WTC11 (cell line): ENCODE measurements around the gene OXER1. TPM values are rescaled to one million over a fixed set of nuclear protein-coding genes. Genes with fewer than 3 reads are reported as not detected.

Experiments used
- ATAC-seq: fragments of 200-7000 bp; cut with Tn5 transposase; 2 replicates; pipeline ENCODE4 v1.10.0; 2021; ENCODE audit warnings: mild to moderate bottlenecking, moderate library complexity
- CTCF ChIA-PET: fragments of 300-600 bp; sonication (Branson Sonifier 250); formaldehyde crosslinking; loops from one replicate; lab custom pipeline; 2021; ENCODE audit warnings: antibody characterized with exemption; lab: Charles Lee
- POLR2A ChIA-PET: fragments of 350-600 bp; sonication (Branson Sonifier 250); formaldehyde crosslinking; loops from one replicate; lab custom pipeline; 2021; ENCODE audit warnings: antibody characterized with exemption; lab: Charles Lee
- DNase-seq: peaks from one replicate; pipeline ENCODE4 v3.0.0; 2021; ENCODE audit warnings: low spot score
- H3K27ac Mint-ChIP-seq: 2 replicates; pipeline ENCODE4 v1.8.0; 2021; ENCODE audit warnings: mixed read lengths
- H3K27me3 Mint-ChIP-seq: 2 replicates; pipeline ENCODE4 v1.8.0; 2021; ENCODE audit warnings: low read depth, mild to moderate bottlenecking, moderate library complexity, mixed read lengths
- H3K36me3 Mint-ChIP-seq: 2 replicates; pipeline ENCODE4 v1.8.0; 2021; ENCODE audit warnings: mixed read lengths
- H3K4me1 Mint-ChIP-seq: 2 replicates; pipeline ENCODE4 v1.8.0; 2022; ENCODE audit warnings: mixed read lengths
- H3K4me3 Mint-ChIP-seq: 2 replicates; pipeline ENCODE4 v1.8.0; 2021; ENCODE audit warnings: mild to moderate bottlenecking, moderate library complexity, mixed read lengths
- H3K9me3 Mint-ChIP-seq: 2 replicates; pipeline ENCODE4 v1.8.0; 2021; ENCODE audit warnings: mixed read lengths
- AR ChIP-seq: fragments of 250-450 bp; sonication (Bioruptor Pico); IDR thresholded peaks from 2 replicates; pipeline ENCODE4 v1.9.0; 2021; ENCODE audit warnings: mild to moderate bottlenecking
- CREB1 ChIP-seq: sonication (generic); formaldehyde crosslinking; IDR thresholded peaks from 2 replicates; pipeline ENCODE4 v1.8.0; 2023; ENCODE audit warnings: mild to moderate bottlenecking, missing genetic modification reagents
- ETV6 ChIP-seq: sonication (generic); formaldehyde crosslinking; IDR thresholded peaks from 2 replicates; pipeline ENCODE4 v1.8.1; 2022; ENCODE audit warnings: mild to moderate bottlenecking, missing genetic modification reagents
- FOXJ3 ChIP-seq: sonication (generic); formaldehyde crosslinking; IDR thresholded peaks from 2 replicates; pipeline ENCODE4 v1.9.0; 2021; ENCODE audit warnings: missing genetic modification reagents, mild to moderate bottlenecking, borderline replicate concordance
- GABPB1 ChIP-seq: sonication (generic); formaldehyde crosslinking; IDR thresholded peaks from 2 replicates; pipeline ENCODE4 v1.8.1; 2023; ENCODE audit warnings: mild to moderate bottlenecking, missing genetic modification reagents
- GRHL2 ChIP-seq: fragments of 250-450 bp; sonication (Bioruptor Pico); IDR thresholded peaks from 2 replicates; pipeline ENCODE4 v1.8.0; 2022; ENCODE audit warnings: mild to moderate bottlenecking, moderate library complexity; ENCODE audit not compliant: insufficient replicate concordance, severe bottlenecking
- GTF2I ChIP-seq: fragments of 250-450 bp; sonication (Bioruptor Pico); conservative IDR thresholded peaks from 2 replicates; pipeline ENCODE4 v1.4.0; 2021; ENCODE audit warnings: mild to moderate bottlenecking
- IRF2 ChIP-seq: sonication (generic); formaldehyde crosslinking; IDR thresholded peaks from 2 replicates; pipeline ENCODE4 v1.8.0; 2022; ENCODE audit warnings: low read depth, missing genetic modification reagents, borderline replicate concordance
- NR1H2 ChIP-seq: sonication (generic); formaldehyde crosslinking; IDR thresholded peaks from 2 replicates; pipeline ENCODE4 v1.9.0; 2021; ENCODE audit warnings: mild to moderate bottlenecking, moderate library complexity, missing genetic modification reagents
- NR2C2 ChIP-seq: sonication (generic); formaldehyde crosslinking; IDR thresholded peaks from 2 replicates; pipeline ENCODE4 v1.8.0; 2022; ENCODE audit warnings: mild to moderate bottlenecking, missing genetic modification reagents
- OVOL2 ChIP-seq: fragments of 250-450 bp; sonication (Bioruptor Pico); IDR thresholded peaks from 2 replicates; pipeline ENCODE4 v1.9.0; 2021; ENCODE audit warnings: mild to moderate bottlenecking, borderline replicate concordance
- PRDM15 ChIP-seq: sonication (generic); formaldehyde crosslinking; IDR thresholded peaks from 2 replicates; pipeline ENCODE4 v1.8.0; 2022; ENCODE audit warnings: missing genetic modification reagents
- USF1 ChIP-seq: sonication (generic); formaldehyde crosslinking; IDR thresholded peaks from 2 replicates; pipeline ENCODE4 v1.8.0; 2022; ENCODE audit warnings: mild to moderate bottlenecking, missing genetic modification reagents
- ZNF232 ChIP-seq: sonication (generic); formaldehyde crosslinking; IDR thresholded peaks from 2 replicates; pipeline ENCODE4 v1.8.0; 2022; ENCODE audit warnings: mild to moderate bottlenecking, missing genetic modification reagents
- total RNA-seq: library from RNA; stranded (reverse); gene quantifications from 3 replicates; pipeline ENCODE4 v1.2.3, GENCODE V29; 2021
- TF ChIP-seq, protein P1 (sequence below): fragments of 250-450 bp; sonication (Bioruptor Pico); IDR thresholded peaks from 2 replicates; pipeline ENCODE4 v1.9.0; 2021; ENCODE audit warnings: mild to moderate bottlenecking
- TF ChIP-seq, protein P2 (sequence below): sonication (generic); formaldehyde crosslinking; IDR thresholded peaks from 2 replicates; pipeline ENCODE4 v1.8.1; 2022; ENCODE audit warnings: missing genetic modification reagents, borderline replicate concordance
- TF ChIP-seq, protein P3 (sequence below): sonication (generic); formaldehyde crosslinking; conservative IDR thresholded peaks from 2 replicates; pipeline ENCODE4 v1.8.1; 2022; ENCODE audit warnings: mild to moderate bottlenecking, missing genetic modification reagents
- TF ChIP-seq, protein P4 (sequence below): sonication (generic); formaldehyde crosslinking; IDR thresholded peaks from 2 replicates; pipeline ENCODE4 v1.8.1; 2022; ENCODE audit warnings: low read depth, missing genetic modification reagents, borderline replicate concordance

The OXER1 gene
- total RNA-seq, 1 experiment from 2014 or later: 2.6 TPM

GRCh38 chr2:42777883-42778805 lies 14.2 kb upstream of the OXER1 start:
- H3K27me3 Mint-ChIP-seq: no peaks in the 10 kb centered on the region
- no peak overlapping the region for H3K4me3 Mint-ChIP-seq
- ChIA-PET CTCF (no interaction called here), POLR2A (no interaction called here)
- no peak for ATAC-seq
- H3K4me1 Mint-ChIP-seq: peaks cover 13% of the 10 kb centered on the region
- no peak for DNase-seq
- H3K27ac Mint-ChIP-seq: no peak overlapping the region
- TF ChIP-seq, protein P1, sequence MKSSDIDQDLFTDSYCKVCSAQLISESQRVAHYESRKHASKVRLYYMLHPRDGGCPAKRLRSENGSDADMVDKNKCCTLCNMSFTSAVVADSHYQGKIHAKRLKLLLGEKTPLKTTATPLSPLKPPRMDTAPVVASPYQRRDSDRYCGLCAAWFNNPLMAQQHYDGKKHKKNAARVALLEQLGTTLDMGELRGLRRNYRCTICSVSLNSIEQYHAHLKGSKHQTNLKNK (CRISPR knock-in tag): no peak
- TF ChIP-seq, all 79 proteins: peak for 0
- Mint-ChIP-seq H3K9me3 (peaks cover 50% of the 10 kb centered on the region), H3K36me3 (peaks cover 61% of the 10 kb centered on the region)

DNA sequence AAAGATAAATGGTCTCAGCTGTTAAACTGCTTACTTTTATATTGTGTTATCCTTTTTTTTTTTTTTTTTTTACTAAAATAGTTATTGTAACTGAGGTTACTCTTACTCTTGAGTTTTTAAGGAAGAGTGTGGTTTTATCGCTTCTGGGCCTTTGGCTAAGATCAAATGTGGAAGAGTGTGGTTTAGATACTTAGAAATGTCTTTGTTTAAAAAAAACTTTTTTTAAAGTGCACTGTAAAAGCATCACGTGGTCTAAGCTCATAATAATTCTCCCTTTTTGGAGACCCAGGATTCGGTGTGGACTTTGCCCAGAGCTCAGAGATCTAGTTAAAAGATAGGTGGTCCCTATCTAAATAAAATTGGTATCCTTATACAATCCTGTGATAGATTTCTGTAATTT lies 11.9 kb upstream of the OXER1 start:
- peaks cover 16% of the 10 kb centered on the region for H3K4me1 Mint-ChIP-seq
- H3K27me3 Mint-ChIP-seq: no peaks in the 10 kb centered on the region
- DNase-seq (no peak), ATAC-seq (no peak)
- H3K27ac Mint-ChIP-seq: no peak overlapping the region
- H3K36me3 Mint-ChIP-seq: peaks cover 39% of the 10 kb centered on the region
- ChIA-PET POLR2A (no interaction called here), CTCF (interaction anchor here (0.7 kb wide), 1 partner anchor 334 kb away, joined by 6 read pairs; no protein-coding TSS in a partner anchor)
- H3K9me3 Mint-ChIP-seq: peaks cover 30% of the 10 kb centered on the region
- no peak overlapping the region for H3K4me3 Mint-ChIP-seq
- no peak for TF ChIP-seq GABPB1 (CRISPR knock-in tag)
- TF ChIP-seq ETV6 (CRISPR knock-in tag): no peak
- TF ChIP-seq NR1H2 (CRISPR knock-in tag): no peak
- no peak for TF ChIP-seq ZNF232
- TF ChIP-seq USF1 (CRISPR knock-in tag): no peak
- TF ChIP-seq NR2C2: no peak
- TF ChIP-seq, protein P2, sequence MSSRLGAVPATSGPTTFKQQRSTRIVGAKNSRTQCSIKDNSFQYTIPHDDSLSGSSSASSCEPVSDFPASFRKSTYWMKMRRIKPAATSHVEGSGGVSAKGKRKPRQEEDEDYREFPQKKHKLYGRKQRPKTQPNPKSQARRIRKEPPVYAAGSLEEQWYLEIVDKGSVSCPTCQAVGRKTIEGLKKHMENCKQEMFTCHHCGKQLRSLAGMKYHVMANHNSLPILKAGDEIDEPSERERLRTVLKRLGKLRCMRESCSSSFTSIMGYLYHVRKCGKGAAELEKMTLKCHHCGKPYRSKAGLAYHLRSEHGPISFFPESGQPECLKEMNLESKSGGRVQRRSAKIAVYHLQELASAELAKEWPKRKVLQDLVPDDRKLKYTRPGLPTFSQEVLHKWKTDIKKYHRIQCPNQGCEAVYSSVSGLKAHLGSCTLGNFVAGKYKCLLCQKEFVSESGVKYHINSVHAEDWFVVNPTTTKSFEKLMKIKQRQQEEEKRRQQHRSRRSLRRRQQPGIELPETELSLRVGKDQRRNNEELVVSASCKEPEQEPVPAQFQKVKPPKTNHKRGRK (CRISPR knock-in tag): no peak
- TF ChIP-seq OVOL2 (CRISPR knock-in tag): no peak
- TF ChIP-seq, protein P3, sequence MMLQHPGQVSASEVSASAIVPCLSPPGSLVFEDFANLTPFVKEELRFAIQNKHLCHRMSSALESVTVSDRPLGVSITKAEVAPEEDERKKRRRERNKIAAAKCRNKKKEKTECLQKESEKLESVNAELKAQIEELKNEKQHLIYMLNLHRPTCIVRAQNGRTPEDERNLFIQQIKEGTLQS (CRISPR knock-in tag): no peak
- no peak for TF ChIP-seq PRDM15 (CRISPR knock-in tag)
- TF ChIP-seq IRF2 (CRISPR knock-in tag): no peak
- no peak for TF ChIP-seq GRHL2 (CRISPR knock-in tag)
- TF ChIP-seq CREB1 (CRISPR knock-in tag): no peak
- TF ChIP-seq FOXJ3 (CRISPR knock-in tag): no peak
- TF ChIP-seq AR (CRISPR knock-in tag): no peak
- TF ChIP-seq, protein P4, sequence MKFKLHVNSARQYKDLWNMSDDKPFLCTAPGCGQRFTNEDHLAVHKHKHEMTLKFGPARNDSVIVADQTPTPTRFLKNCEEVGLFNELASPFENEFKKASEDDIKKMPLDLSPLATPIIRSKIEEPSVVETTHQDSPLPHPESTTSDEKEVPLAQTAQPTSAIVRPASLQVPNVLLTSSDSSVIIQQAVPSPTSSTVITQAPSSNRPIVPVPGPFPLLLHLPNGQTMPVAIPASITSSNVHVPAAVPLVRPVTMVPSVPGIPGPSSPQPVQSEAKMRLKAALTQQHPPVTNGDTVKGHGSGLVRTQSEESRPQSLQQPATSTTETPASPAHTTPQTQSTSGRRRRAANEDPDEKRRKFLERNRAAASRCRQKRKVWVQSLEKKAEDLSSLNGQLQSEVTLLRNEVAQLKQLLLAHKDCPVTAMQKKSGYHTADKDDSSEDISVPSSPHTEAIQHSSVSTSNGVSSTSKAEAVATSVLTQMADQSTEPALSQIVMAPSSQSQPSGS: no peak
- no peak for TF ChIP-seq GTF2I (CRISPR knock-in tag)
